ENCODE measurements around the gene IL20RA. TPM values are rescaled to one million over a fixed set of nuclear protein-coding genes. Genes with fewer than 3 reads are reported as not detected.

Gene IL20RA
- total RNA-seq, 4 donors from 2014 or later, result 1.1 to 4.6 (median 1.4) TPM

- DNase-seq (ENCODE audit: low spot score) (no peak), ATAC-seq (ENCODE audit: low FRiP score) (no peak)
- TF ChIP-seq CTCF (IDR thresholded peaks at IDR 0.05), result no peak
These were observed 27.7 kb downstream of the IL20RA start for GRCh38 chr6:137017081-137017480.

- no peak for TF ChIP-seq CTCF (IDR thresholded peaks at IDR 0.05)
- DNase-seq (ENCODE audit: low spot score), result no peak
- no peak for ATAC-seq (ENCODE audit: low FRiP score)
These were observed 28.4 kb downstream of the IL20RA start for GRCh38 chr6:137016356-137016755.

- ATAC-seq (ENCODE audit: low FRiP score) (no peak), DNase-seq (ENCODE audit: low spot score) (no peak)
- TF ChIP-seq CTCF (IDR thresholded peaks at IDR 0.05), result no peak
These were observed 28.8 kb downstream of the IL20RA start for GRCh38 chr6:137015943-137016342.

DNA sequence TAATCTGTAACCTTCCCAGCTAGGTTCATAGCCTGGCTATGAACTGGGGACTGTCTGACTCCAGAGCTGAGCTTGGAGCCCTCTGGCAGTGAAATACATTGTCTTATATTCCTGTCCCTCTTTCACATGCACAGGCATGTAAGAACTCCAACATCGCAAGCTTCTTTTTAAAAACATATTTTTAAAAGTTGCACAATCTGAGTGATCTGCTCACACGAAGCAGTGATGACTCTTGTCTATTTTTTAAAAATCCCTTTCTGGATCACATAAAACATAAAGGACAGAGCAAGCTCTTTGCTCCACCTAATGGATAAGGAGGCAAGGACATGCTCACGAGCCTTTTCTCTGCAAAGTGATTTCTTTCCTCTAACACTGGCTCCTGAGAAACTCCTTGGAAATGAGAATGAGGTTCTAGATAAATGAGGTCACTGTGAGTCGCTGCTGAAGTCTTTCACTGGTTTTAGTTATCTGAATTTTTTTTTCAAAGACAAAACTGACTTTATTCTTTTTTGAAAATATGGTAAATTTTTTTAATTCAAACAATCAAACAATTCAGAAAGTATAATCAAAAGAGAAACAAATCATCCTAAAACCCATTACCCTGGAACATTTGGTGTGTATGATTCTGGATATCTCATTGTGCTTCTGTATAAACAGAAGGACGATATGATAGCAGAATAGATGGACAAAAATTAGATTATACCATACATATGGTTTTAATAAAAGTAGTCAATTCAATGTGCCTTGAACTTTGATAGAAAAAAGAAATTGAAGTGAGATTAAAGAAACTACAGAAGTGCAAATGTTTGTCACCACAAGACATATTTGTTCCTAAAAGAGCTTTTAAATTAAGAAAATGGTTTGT is 30.8 kb downstream of the IL20RA start:
- ATAC-seq (ENCODE audit: low FRiP score), result peak; percentile 82
- DNase-seq (ENCODE audit: low spot score), result no peak

GRCh38 chr6:137013031-137013430 is 31.7 kb downstream of the IL20RA start:
- TF ChIP-seq CTCF (IDR thresholded peaks at IDR 0.05), result no peak
- DNase-seq (ENCODE audit: low spot score) (no peak), ATAC-seq (ENCODE audit: low FRiP score) (no peak)

More for the DNA sequence above, 30.8 kb downstream of the IL20RA start:
- no peak for TF ChIP-seq CTCF (IDR thresholded peaks at IDR 0.05)

DNA sequence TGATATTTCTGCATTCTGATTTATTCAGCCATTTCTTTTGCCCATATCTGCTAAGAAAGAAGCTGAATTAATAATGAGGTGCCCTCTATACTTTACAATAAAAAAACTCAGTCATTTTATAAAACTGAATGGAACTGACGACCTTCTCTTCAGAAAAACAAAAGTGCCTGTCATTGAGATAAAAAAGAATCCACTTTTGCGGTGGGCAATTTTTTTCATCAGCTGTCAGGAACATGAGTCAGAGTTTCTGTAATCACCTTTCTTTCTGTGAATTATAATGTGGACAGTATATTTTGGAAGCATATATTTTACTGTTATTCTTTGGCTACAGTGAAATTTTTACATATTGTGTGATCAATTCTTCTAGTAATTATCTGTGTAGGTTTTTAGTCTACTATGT is 33.4 kb downstream of the IL20RA start:
- no peak for TF ChIP-seq CTCF (IDR thresholded peaks at IDR 0.05)
- DNase-seq (ENCODE audit: low spot score) (no peak), ATAC-seq (ENCODE audit: low FRiP score) (no peak)

DNA sequence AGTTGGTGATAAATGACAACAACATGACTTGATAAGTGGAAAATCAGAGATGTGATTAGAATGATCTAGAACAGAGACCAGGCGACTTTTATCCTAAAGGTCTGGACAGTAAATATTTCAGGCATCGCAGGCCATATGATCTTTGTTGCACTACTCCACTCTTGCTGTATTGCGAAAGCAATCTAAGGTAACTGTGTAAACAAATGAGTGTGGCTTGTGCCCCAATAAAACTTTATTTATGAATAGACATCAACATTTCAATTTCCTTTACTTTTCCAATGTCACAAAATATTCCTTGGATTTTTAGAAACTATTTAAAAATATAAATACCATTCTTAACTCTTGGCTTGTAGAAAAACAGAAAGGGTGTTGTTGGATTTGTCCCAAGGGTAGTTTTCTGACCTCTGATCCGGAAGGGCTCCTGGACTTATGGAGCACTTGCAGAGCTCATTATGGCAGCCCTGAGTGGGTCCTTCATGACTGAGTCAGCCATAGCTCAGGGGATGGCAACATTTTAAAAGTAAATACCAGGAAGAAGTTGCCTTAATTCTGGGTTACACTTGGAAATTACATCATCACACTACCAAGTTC is 34.5 kb downstream of the IL20RA start:
- TF ChIP-seq CTCF (IDR thresholded peaks at IDR 0.05), result no peak
- DNase-seq (ENCODE audit: low spot score), result no peak
- ATAC-seq (ENCODE audit: low FRiP score), result no peak

Data from omental fat pad (tissue), 4 donors.